Mucosa of descending colon (tissue), 3 donors: ENCODE results near the gene C1R. TPM values are rescaled to one million over a fixed set of nuclear protein-coding genes. Genes with fewer than 3 reads are reported as not detected.
A peak's percentile ranks its signal among the peaks of the same experiment; 100 is the strongest.

Experiments used
- ATAC-seq: fragments of 200-7000 bp; cut with Tn5 transposase; one replicate; pipeline ENCODE4 v1.9.1; 2020; ENCODE audit warnings: mild to moderate bottlenecking, moderate library complexity
- DNase-seq, 3 donors: peaks; one replicate each; pipeline ENCODE4 v3.0.0-alpha.2; 2020
- H3K36me3 ChIP-seq: fragments of 200-600 bp; one replicate; pipeline ENCODE4 v1.8.0; 2021; ENCODE audit warnings: low read depth, mild to moderate bottlenecking
- H3K4me1 ChIP-seq: fragments of 200-600 bp; one replicate; pipeline ENCODE4 v1.8.0; 2021; ENCODE audit warnings: low read depth, mild to moderate bottlenecking
- H3K4me3 ChIP-seq: fragments of 200-600 bp; one replicate; pipeline ENCODE4 v1.8.0; 2021; ENCODE audit warnings: mild to moderate bottlenecking
- H3K9me3 ChIP-seq: fragments of 200-600 bp; one replicate; pipeline ENCODE4 v1.8.0; 2021; ENCODE audit warnings: mild to moderate bottlenecking
- CTCF ChIP-seq: fragments of 200-600 bp; IDR thresholded peaks from one replicate; pipeline ENCODE4 v1.8.0; 2022; ENCODE audit warnings: antibody characterized with exemption, mild to moderate bottlenecking
- intact Hi-C, 2 donors: fragments of 100-400 bp; cut with DNase I in 1 of 2; cut with micrococcal nuclease in 1 of 2; formaldehyde crosslinking; loops; one replicate each; pipeline versions ENCODE4 v1.11.0 to v1.11.1; 2022; cut with DNase I, micrococcal nuclease
- total RNA-seq, 3 donors: library from RNA; stranded (reverse); fragmentation: NEBNext Ultra II Directional in 2 of 3; extraction: Animal tissue kit (Norgen Biotek cat#: 25700) in 2 of 3; gene quantifications; one replicate each; pipeline versions ENCODE4 v1.2.1 to v1.2.4, GENCODE V29; 2021 to 2023
- donor health status: DM: no; HTN: no; CAD: no; lungs with moderate emphysema.
- donor health status: DM: no; HTN: no; CAD: no.
- donor health status: DM: no; HTN: yes; CAD: no.

The C1R gene
- total RNA-seq, 3 donors from 2014 or later = 38.7 to 273 (median 222) TPM

DNA sequence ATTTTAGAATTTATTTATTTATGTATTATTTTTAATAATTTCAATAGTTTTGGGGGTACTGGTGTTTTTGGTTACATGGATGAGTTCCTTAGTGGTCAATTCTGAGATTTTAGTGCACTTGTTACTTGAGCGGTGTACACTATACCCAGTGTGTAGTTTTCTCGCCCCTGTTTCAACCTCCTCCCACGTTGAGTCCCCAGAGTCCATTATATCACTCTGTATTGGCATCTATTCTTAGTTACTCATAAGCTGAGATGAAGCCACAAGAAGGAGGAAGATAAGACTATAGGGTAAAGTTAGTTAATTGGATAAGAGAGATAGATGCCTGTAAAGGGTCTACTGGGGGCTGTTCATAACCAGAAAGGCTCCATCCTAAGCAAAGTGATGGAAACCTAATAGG is 27.7 kb downstream of the C1R start:
- H3K36me3 ChIP-seq = no peaks in the 10 kb centered on the region
- no peak overlapping the region for H3K4me3 ChIP-seq
- DNase-seq (no peak), ATAC-seq (no peak)
- no peaks in the 10 kb centered on the region for H3K9me3 ChIP-seq
- H3K4me1 ChIP-seq = no peaks in the 10 kb centered on the region
- intact Hi-C loops = no loop called here
- TF ChIP-seq CTCF = no peak

DNA sequence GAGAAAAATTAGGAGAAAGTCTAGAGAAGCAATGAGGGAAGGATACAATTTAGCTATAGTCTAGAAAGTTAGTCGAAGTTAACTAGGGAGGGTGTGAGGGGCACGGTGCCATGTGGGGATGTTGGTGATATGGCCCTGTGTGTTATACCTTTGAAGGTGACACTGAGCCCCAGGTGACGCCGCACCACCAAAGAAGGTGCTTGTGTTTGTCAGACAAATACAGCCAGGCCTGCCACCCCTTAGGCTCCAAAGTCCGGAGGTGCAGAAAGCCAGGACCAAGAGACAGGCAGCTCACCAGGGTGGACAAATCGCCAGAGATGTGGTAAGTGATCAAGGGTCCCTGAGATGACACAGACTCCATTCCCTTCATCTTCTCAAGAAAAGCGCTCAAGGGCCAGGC is 30.6 kb downstream of the C1R start:
- ATAC-seq (no peak), DNase-seq (no peak)
- Histone ChIP-seq H3K4me1 (no peaks in the 10 kb centered on the region), H3K9me3 (no peaks in the 10 kb centered on the region), H3K4me3 (no peak overlapping the region), H3K36me3 (no peaks in the 10 kb centered on the region)
- intact Hi-C loops = no loop called here
- no peak for TF ChIP-seq CTCF

DNA sequence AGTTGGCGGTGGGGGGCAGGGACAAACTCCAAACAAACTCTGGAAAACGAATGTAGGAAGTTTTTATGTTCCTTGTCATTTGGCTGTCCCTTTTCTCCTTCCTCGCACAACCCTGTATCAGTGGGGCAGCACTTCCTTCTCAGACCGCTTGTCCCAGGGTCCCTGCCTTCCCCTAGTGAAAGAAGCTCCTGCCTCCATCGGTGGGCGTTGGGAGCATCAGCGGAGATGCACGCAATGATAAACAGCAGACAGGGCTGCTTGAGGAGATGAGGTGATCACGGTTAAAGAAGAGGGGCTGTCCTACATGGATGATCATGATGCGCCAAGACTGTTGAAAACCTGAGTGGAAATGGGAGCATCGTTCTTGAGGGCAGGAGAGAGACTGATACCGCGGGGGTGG is 31.1 kb downstream of the C1R start:
- no peaks in the 10 kb centered on the region for H3K4me1 ChIP-seq
- H3K36me3 ChIP-seq = no peaks in the 10 kb centered on the region
- no peak for DNase-seq

DNA sequence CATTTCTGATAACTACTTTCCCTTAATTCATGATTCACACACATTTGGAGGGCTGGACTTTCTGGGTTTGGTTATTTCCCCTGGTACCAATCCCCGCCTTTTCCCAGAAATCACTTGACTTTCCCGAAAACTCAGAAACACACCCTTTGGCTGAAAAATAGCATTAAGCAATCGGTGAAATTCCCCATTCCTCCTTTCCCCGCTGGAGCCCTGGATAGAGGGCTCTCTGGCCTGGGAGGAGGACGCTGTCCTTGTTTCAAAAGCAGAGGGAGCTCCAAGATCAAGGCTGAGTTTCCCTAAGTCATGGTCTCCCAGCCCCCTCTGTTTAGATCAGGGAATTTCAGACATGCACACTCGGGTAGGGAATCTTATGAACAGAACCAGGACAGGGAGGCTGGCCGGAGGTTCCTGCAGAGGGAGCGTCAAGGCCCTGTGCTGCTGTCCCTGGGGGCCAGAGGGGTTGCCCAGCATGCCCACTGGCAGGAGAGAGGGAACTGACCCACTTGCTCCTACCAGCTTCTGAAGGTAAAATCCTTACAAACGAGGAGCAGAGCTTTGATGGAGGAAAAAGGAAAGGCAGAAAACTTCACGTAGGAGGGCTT is 31.8 kb downstream of the C1R start, which contains the start of gene C1S:
Gene C1S (plus strand): TSS at position 366 of the 602 bp plus-strand sequence. CDS start 1,195 bp downstream, outside the sequence.
- Histone ChIP-seq H3K4me3 (no peak within 1 kb of the TSS), H3K4me1 (no peaks in the 10 kb centered on the region), H3K9me3 (no peaks in the 10 kb centered on the region), H3K36me3 (no peaks in the 10 kb centered on the region)
- no peak for TF ChIP-seq CTCF
- ATAC-seq (peak; percentile 80), DNase-seq (peak in 2 of 3 donors; percentile 50 to 64)
- intact Hi-C loops = no loop called here

More for the DNA sequence above, 31.1 kb downstream of the C1R start:
- no peak for ATAC-seq
- intact Hi-C loops = no loop called here
- no peak overlapping the region for H3K4me3 ChIP-seq
- TF ChIP-seq CTCF = no peak
- no peaks in the 10 kb centered on the region for H3K9me3 ChIP-seq

GRCh38 chr12:7059780-7060179 is 32.5 kb downstream of the C1R start:
- no peak overlapping the region for H3K4me3 ChIP-seq
- H3K36me3 ChIP-seq = no peaks in the 10 kb centered on the region
- H3K4me1 ChIP-seq = no peaks in the 10 kb centered on the region
- no peak for ATAC-seq
- intact Hi-C loops = no loop called here
- DNase-seq = no peak
- no peaks in the 10 kb centered on the region for H3K9me3 ChIP-seq
- TF ChIP-seq CTCF = no peak
